GM19397 (cell line): ENCODE measurements around the gene GAS7.

Source experiments
- ATAC-seq: cut with Tn5 transposase; IDR thresholded peaks from one replicate; pipeline ENCODE4 v1.9.1; 2021; ENCODE audit warnings: mild to moderate bottlenecking, moderate library complexity; ENCODE audit not compliant: unreplicated experiment

Gene GAS7

GRCh38 chr17:10198509-10199249 is at the start of gene GAS7:
Gene GAS7, minus strand, starts transcription at chr17:10198606.
- ATAC-seq, result no peak

GRCh38 chr17:10247810-10248209 is 49.4 kb upstream of the GAS7 start:
- no peak for ATAC-seq

- no peak for ATAC-seq
Measured at GRCh38 chr17:10243883-10244844, 45.8 kb upstream of the GAS7 start.

GRCh38 chr17:10241781-10242180 is 43.4 kb upstream of the GAS7 start:
- ATAC-seq, result no peak

- no peak for ATAC-seq
Measured at GRCh38 chr17:10238661-10239060, 40.3 kb upstream of the GAS7 start.

- ATAC-seq, result no peak
Measured at GRCh38 chr17:10234033-10234432, 35.6 kb upstream of the GAS7 start.

- ATAC-seq, result no peak
Measured at GRCh38 chr17:10233161-10233560, 34.8 kb upstream of the GAS7 start.

GRCh38 chr17:10229181-10229580 is 30.8 kb upstream of the GAS7 start:
- no peak for ATAC-seq

- ATAC-seq, result no peak
Measured at GRCh38 chr17:10226930-10227695, 28.7 kb upstream of the GAS7 start.

GRCh38 chr17:10224582-10225195 is 26.3 kb upstream of the GAS7 start:
- ATAC-seq, result no peak

GRCh38 chr17:10219193-10219592 is 20.8 kb upstream of the GAS7 start:
- no peak for ATAC-seq

- no peak for ATAC-seq
Measured at GRCh38 chr17:10217916-10218315, 19.5 kb upstream of the GAS7 start.

- no peak for ATAC-seq
Measured at GRCh38 chr17:10216213-10216938, 18.0 kb upstream of the GAS7 start.

GRCh38 chr17:10215286-10215685 is 16.9 kb upstream of the GAS7 start:
- ATAC-seq, result no peak

GRCh38 chr17:10211666-10212065 is 13.3 kb upstream of the GAS7 start:
- no peak for ATAC-seq

GRCh38 chr17:10210151-10210574 is 11.8 kb upstream of the GAS7 start:
- no peak for ATAC-seq

GRCh38 chr17:10208604-10209193 is 10.3 kb upstream of the GAS7 start:
- no peak for ATAC-seq

- ATAC-seq, result no peak
Measured at GRCh38 chr17:10207153-10207552, 8.7 kb upstream of the GAS7 start.

- ATAC-seq, result no peak
Measured at GRCh38 chr17:10205549-10206185, 7.3 kb upstream of the GAS7 start.
